GM19395 (cell line): ENCODE data around the gene CEACAM1.
A peak's percentile ranks its signal among the peaks of the same experiment; 100 is the strongest.
"Not testable (repeated sequence)": the region's sequence is repeated elsewhere in the genome, so short reads cannot be mapped to it uniquely, and the experiment has no call there.

ENCODE experiments used
- ATAC-seq: cut with Tn5 transposase; IDR thresholded peaks from one replicate; pipeline ENCODE4 v1.9.1; 2021; ENCODE audit warnings: mild to moderate bottlenecking, moderate library complexity; ENCODE audit not compliant: unreplicated experiment

CEACAM1 gene

DNA sequence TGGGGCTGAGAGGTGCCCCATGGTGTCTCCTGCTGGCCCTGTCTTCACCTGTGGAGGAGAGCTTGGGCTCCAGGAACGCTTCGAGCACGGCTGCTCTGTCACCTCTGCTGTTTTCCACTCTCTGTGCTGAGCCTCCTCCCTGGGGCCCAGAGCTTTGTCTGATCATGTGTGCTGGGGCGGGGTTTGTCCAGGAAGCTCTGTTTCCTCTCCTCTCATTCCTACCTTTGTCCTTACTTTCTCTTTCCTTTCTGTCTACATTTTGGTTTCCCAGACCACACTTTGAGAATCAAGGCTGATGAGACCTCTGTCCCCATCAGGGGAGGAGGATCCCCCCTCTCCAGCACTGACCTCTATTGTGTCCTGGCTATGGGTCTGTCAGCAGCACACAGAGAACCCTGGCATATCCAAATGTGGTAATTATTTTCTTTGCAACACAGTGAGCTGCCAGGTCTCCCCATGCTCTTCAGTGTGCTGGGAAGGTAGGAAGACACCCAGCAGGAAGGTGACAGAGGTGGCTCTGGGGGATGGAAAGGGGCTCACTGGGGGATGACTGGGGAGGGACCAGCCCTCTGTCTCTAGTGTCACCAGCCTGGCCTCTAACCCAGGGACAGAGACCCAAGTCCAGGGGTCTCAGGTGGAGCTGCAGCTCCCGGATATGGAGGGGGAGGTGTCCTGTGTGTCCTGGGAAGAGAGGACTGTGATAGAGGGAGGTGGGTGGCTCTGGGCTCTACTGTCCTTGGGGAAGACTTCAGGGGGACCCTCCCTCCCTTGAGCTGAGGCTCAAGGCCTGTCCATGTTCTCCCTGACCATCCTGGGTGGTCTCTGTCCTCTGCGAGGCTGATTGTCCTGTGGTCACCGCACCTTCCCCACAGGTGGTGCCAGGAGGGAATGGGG, at the start of gene CEACAM1:
CEACAM1 (minus strand) TSS at position 128 of the 894 bp plus-strand sequence; CDS start at position 21, 107 bp downstream.
- ATAC-seq = peak; percentile 58

DNA sequence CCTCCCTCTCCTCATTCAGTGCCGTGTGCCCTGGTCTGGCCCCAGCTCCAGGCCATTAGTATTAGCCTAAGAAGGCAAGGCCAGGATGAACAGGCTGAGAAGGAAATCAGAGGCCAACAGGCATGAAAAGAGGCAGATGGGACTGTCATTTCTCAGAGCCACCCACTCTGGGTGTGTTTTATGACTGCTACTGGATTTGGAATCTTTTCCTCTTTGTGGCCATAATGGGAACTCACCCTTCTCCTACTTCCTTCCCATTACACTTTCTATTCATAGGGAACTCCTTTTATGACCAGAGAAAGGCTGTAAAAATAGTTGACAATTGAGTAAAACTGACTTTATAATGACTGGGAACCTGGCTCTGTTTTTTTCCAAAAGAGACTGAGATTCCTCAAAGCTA, 48.7 kb upstream of the CEACAM1 start:
- no peak for ATAC-seq

DNA sequence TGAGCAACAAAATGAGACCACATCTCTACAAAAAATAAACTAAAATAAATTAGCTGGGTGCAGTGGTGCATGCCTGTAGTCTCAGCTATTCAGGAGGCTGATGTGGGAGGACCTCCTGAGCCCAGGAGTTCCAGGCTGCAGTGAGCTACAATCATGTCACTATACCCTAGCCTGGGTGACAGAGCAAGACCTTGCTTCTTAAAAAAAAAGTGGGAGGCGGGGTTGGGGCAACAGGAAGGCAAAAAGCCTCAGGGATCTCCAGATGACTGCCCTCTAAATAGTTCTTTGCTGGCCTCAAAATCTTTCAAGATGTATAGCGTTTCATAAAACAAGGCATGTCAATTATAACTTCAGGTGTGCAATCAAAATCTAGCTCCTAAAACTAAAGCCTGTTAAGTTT, 48.0 kb upstream of the CEACAM1 start:
- ATAC-seq = no peak

DNA sequence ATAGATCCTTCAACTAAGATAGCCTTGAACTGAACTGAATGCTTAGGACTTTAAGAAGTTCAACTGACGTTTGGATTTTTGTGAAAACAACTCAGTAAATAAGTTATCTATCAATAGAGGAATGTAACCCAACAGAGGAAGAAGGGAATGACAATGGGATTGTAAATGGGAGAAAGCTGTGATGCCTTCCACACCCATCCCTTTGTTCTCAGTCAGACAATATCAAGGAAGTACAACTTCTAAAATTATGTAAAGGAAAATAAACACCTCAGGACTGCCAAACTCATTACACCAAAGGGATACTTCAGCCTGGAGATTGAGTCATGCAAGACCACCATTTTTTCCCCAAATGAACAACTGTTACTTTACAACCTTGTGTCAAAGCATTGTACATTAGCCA, 45.4 kb upstream of the CEACAM1 start:
- ATAC-seq = no peak

DNA sequence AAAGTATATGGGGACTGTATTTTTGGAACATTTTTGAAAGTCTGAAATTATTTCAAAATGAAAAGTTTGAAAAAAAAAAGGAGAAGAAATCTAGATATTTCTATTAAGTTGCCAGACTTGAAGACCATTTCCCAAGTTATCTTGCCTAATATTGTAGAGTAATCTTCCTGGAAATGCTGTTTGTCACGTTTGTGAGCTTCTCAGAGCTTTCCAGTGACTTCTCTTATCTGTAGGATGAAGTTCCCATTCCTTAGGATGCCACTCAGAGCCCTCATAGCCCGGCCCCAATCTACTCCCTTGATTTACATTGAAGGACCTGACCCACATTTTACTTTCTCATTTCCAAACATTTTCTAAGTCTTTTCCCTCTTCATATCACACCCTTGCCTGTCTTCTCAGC, 42.8 kb upstream of the CEACAM1 start:
- ATAC-seq = no peak

DNA sequence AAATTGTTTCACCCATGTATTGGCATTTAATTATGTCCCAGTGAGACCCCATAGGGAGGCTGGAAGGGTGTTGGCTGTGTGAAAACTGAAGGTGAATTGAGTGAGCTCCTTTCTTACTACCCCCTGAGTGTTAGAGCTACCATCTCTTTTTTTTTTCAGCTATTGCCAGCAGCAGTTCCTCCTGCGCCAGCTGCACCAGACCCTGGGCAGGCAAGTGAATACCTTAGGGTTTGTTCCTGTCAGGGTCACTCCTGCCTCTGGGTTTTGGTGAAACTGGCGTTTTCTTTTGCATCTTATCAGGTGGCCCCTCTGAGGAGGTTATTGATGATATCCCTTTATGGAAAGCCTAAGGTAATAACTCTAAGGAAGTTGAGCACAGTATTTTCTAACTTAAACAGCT, 40.9 kb upstream of the CEACAM1 start:
- ATAC-seq = no peak

DNA sequence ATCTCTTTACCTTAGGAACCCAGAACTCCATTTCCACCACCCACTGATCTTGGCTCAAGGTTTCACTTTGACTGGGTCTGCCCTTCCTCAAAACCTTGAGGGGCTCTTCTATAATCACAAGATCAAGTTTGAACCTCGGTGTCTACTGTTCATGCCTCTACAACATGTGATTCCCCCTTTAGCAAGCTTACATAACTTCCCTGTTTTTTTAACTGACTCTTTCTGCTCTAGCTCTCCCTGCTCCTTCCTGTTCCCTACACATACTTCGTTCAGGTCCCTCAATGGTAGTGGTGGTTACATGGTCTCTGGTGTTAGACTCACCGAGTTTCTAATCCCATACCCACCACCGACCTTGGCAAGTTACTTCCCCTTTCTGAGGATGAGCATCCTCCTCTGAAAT, 39.7 kb upstream of the CEACAM1 start:
- no peak for ATAC-seq

DNA sequence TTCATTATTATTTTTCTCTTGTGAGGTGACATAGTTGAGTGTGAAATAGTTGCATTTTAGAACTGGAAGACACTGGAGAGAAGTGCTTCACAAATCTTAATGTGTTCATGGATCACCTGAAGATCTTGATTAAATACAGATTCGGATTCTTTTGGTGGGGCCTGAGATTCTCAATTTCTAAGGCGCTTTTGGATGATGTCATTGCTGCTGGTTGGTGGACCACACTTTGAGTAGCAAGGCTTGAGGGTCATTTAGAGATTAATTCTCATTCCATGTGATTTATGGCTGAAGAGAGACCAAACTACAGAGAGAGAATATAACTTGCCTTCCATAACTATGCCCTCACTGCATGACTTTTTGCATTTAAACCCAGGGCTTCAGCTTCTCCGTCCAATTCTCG, 39.3 kb upstream of the CEACAM1 start:
- ATAC-seq = no peak

DNA sequence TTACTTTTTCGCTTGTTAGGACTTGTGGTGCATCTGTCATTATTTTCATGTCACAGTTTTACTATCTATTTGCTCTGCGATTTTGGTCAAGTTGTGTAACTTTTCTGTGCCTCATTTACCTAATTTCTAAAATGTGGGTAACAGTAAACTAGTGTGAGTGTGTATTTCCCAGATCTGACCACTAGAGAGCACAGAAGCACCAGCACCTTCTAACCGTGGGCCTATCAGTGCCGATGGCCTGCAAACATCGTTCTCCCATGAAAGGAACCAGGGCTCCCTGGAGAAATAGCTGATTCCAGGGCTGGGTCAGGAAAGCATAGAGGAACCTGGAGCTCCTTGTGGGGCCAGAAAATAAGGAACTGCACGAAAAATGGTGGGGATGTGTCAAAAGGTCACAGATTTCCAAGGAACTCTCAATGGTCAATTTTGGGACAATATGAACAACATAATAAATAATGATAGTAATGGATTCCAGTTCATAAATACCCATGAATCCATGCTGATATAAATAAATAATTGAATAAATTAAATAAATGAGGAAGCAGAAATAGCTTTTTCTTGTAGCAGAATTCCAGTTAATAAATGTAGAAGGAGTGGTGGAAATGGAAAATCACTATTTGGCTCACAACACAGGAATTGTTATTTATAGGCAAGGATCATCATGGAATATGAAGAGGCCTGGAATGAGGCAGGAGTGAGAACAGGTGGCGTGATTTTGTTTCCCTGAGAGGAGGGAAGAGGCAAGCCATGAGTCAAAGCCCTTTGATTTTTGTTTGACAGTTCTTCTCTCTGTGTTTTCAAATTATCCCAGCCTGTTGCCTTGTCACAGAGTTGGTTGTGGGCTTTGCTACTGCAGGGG, 35.3 kb upstream of the CEACAM1 start:
- no peak for ATAC-seq

DNA sequence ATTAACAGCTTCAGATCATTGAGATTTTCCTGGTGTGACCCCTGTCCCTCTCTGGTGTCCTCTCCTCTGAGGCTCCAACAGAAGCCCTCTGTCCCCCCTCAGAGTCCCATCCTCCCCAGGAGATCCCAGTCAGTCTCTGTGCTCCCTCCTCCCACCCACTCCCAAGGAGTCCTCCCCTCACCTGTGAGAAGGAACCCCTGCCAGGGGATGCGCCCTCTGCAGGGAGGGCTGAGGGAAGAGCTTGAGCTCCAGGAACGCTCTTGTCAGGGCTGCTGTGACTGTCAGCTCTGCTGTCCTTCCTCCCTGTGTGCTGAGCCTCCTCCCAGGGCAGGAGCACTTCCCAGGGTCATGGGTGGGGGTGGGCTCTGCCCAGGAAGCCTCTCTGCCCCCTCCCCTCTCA, 33.2 kb upstream of the CEACAM1 start:
- ATAC-seq = no peak

DNA sequence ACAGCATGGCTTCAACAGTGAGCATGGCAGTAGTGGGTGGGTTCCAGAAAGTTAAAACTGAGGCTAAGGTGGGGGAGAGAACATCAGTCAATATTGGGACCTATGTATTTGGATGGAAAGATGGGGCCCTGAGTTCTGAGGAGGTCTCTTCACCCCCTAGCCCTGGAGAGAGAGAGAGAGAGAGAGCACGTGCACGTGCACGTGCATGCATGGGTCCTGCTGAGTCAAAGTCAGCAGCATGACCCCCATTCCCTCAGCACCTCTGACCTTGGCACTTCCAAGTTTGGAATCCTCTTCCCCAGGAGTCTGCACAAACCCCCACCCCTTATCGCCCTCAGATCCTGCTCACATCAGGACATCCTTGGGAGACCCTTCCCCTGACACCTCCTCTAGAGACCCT, 32.5 kb upstream of the CEACAM1 start:
- ATAC-seq = no peak

DNA sequence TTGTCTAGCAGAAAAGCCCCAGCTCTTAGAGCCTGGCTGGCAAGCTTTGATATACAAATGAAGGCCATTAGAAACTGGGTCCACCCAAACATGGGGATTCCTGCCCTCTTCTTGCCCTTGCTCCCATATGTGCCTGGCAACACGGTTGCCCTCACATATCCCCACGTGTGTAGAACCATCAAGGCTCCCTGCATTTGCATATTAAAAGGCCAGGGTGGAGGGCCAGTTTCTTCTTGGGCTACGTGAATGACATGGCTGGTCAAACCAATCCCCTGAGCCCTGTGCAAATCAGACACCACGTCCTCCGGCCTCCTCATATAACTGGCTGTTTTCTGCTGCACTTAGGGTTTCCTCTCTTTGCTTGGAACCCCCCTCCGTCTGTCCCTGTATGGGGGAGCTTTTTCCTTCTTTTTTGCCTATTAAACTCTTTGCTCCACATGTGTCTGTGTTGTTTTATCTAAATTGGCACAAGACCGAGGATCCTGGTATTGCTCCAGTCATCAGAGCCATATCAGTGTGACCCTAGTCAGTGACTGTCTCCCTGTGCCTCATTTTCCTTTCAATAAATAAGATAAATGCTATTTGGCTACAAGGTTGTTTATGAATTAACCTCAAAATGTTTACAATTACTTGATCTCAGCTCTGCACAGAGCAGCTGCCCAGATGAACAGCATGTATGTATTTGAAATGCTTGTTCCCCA, 30.3 kb upstream of the CEACAM1 start:
- ATAC-seq = no peak

DNA sequence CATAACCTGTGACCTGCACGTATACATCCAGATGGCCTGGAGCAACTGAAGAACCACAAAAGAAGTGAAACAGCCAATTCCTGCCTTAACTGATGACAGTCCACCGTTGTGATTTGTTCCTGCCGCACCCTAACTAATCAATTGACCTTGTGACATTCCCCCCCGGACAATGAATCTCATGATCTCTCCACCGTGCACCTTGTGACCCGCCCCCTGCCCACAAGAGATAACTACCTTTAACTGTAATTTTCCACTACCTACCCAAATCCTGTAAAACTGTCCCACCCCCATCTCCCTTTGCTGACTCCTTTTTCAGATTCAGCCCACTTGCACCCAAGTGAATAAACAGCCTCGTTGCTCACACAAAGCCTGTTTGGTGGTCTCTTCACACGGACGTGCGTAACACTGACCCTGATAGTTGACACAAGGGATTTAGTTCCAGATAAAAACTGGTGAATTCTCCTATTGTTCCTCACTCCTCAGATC, 29.1 kb upstream of the CEACAM1 start:
- ATAC-seq = not testable (repeated sequence)

DNA sequence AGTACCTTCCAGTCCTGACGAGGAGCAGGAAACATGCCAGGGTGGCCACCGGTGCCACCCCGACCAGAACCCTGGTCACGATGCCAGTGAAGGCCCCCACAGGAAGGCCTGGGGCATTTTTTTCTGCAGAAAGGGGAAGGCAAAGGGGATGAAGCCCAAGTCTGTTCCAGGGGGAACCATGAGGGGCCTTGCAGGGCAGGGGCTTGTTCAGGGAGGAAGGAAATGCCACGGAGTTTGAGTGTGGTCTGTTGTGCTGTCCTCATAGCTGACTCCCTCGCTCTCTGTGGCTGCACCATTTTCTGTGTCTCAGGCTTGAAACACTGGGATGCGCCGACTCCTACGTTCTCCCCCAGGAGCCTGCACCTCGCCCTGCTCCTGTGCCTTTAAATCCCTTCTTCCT, 27.5 kb upstream of the CEACAM1 start:
- no peak for ATAC-seq

DNA sequence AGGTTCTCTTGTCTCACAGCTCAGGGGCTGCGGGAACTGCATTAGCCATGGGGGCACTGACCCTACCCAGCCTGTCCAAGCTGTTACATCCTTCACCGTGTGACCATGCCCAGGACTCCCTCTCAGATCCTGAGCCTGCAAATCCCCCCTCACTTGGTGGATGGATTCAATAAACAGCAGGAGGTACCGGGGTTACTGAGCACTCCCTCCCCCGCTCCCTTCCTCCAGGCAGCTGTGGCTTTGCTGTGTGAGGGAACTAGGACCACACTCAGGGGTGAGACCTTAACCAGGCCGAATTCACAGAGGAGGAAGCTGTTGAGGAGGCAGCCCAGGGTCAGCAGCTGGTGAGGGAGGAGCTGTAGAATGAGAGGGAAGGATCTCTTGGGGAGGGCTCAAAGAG, 27.0 kb upstream of the CEACAM1 start:
- ATAC-seq = no peak

DNA sequence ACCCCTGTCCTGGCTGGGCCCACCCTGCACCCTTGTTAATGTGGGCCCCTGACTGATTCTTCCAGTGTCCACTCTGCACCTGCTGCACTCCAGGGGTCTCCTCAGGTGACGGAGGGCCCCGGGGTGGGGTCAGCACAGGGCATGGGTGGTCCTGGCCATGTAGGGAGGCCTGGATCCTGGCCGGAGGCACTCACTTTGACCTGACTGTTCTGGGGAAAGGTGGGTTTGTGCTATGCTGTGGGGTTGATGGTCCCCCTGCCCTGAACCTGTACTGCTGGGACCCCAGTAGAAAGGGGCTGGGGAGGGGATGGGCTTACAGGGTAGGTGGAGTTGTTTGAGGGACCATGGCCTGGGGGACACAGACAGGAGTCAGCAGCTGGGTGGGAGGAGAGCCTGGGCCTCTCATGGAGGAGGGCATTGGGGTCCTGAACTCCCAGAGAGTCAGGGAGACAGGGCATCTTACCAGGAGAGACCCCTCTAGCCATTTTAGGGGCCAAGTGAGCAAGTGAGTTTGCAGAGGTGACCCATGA, 25.8 kb upstream of the CEACAM1 start:
- ATAC-seq = no peak

DNA sequence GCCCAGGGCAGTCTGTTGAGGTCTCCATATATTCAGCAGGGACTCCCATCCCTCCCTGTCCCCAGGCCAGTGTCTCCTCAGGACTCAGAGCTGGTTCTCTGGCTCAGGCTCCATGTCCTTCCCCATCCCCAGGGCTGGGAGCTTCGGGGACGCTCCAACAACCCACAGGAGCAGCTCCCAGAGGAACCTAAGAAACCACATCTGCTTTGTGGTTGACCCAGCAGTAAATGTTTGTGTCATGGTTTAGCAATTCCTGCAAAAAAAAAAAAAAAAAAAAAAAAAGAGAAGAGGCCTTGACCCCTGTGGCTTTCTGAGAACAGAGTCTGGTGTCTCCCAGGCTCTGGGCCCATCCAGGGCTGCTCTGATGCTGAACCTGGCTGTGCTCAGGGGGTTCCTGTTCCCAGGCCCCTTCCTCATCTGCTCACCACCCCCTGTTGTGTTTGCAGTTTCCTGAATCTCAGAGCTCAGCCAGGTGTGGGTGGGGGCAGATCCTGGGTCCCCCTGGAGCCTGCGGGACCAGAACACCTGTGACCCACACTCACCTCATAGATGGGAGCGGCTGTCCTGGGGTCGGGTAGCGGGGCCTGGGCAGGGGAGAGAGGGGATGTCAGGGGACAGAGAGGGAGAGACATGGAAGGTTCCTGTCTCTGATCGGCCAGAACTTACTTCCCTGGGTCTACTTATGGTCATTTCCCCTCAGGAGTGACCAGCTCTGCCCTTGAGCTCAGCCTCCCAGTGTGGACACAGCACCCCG, 25.2 kb upstream of the CEACAM1 start:
- no peak for ATAC-seq

DNA sequence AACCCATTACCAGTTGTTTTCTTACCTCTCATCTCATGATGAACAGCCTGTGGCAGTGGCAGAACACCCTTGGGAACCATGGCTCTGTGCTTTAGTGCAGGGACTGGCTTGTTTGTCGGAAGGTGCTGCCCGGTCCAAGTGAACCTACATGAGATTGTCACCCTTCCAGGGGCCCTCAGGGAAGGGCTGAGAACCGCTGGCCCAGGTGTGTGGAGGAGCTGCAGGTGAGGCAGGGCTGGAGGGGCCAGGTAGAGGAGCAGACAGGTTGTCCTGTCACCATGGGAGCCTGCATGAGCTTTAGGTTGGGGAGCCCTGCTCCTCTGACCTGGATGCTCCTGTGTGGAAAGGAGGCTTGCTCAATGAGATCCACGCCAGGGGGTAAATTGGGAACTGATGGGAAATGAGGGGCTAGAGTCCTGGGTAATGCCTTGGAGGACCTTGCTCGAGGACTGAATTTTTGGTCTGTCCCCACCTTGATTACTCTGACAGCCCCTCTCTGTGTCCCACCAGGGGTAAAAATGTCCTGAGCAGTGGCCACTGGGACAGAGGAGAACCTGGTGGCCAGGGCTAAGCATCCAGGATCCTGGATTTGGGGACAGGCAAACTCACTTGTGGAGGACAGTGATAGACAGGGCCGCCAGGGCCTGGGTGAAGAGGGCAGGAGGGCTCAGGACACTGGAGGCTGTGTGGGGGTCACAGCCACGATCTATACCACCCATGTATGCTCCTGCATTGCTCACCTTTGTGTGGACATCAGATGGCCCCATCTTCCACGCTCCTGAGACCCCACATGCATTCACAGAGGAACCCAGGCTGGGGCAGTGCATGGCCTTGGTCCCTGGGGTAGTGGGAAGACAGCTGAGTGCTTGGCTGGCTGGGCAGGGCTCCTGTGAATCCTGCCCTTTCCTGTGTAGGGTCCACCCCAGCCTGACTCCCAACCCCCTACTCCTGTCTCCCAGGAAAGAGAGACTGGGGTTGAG, 24.1 kb upstream of the CEACAM1 start:
- no peak for ATAC-seq

DNA sequence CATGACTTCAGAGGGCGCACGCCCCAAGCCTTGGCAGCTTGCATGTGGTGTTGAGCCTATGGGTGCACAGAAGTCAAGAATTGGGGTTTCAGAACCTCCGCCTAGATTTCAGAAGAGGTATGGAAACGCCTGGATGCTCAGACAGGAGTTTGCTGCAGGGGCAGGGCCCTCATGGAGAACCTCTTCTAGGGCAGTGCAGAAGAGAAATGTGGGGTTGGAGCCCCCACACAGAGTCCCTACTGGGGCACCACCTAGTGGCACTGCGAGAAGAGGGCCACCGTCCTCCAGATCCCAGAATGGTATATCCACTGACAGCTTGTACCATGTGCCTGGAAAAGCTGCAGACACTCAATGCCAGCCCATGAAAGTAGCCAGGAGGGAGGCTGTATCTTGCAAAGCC, 22.2 kb upstream of the CEACAM1 start:
- ATAC-seq = not testable (repeated sequence)
